HL-60 (cell line): Measurements from ENCODE around the gene WWOX.

ENCODE experiments used
- TF ChIP-seq, protein P1 (sequence below): IDR thresholded peaks from one replicate; pipeline ENCODE4 v1.5.1; 2011; ENCODE audit warnings: low read length, control low read depth, inconsistent platforms; ENCODE audit not compliant: insufficient read depth
- TF ChIP-seq, protein P2 (sequence below): IDR thresholded peaks from 2 replicates; pipeline ENCODE4 v1.6.1; 2012; ENCODE audit warnings: low read depth; ENCODE audit not compliant: insufficient replicate concordance

DNA sequence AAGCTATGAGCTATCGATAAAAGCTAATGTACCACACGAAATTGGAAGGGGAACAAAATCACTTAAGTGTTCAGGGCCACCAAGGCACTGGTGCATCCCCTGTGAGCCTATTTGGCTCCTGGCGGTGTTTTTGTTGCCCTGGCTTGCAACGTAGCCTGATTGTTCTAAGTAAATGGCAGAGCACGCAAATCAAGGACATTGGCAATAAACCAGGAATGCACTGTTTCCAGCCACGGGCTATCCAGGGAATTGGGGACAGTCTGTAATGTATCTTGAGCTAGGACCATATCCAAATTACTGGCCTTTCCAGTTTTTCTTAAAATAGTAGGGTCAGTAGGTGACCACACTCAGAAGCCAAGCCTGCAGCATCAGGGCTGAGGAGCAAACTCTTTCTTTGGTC, 767.1 kb downstream of the WWOX start:
- TF ChIP-seq, protein P1, sequence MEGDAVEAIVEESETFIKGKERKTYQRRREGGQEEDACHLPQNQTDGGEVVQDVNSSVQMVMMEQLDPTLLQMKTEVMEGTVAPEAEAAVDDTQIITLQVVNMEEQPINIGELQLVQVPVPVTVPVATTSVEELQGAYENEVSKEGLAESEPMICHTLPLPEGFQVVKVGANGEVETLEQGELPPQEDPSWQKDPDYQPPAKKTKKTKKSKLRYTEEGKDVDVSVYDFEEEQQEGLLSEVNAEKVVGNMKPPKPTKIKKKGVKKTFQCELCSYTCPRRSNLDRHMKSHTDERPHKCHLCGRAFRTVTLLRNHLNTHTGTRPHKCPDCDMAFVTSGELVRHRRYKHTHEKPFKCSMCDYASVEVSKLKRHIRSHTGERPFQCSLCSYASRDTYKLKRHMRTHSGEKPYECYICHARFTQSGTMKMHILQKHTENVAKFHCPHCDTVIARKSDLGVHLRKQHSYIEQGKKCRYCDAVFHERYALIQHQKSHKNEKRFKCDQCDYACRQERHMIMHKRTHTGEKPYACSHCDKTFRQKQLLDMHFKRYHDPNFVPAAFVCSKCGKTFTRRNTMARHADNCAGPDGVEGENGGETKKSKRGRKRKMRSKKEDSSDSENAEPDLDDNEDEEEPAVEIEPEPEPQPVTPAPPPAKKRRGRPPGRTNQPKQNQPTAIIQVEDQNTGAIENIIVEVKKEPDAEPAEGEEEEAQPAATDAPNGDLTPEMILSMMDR = no peak
- TF ChIP-seq, protein P2, sequence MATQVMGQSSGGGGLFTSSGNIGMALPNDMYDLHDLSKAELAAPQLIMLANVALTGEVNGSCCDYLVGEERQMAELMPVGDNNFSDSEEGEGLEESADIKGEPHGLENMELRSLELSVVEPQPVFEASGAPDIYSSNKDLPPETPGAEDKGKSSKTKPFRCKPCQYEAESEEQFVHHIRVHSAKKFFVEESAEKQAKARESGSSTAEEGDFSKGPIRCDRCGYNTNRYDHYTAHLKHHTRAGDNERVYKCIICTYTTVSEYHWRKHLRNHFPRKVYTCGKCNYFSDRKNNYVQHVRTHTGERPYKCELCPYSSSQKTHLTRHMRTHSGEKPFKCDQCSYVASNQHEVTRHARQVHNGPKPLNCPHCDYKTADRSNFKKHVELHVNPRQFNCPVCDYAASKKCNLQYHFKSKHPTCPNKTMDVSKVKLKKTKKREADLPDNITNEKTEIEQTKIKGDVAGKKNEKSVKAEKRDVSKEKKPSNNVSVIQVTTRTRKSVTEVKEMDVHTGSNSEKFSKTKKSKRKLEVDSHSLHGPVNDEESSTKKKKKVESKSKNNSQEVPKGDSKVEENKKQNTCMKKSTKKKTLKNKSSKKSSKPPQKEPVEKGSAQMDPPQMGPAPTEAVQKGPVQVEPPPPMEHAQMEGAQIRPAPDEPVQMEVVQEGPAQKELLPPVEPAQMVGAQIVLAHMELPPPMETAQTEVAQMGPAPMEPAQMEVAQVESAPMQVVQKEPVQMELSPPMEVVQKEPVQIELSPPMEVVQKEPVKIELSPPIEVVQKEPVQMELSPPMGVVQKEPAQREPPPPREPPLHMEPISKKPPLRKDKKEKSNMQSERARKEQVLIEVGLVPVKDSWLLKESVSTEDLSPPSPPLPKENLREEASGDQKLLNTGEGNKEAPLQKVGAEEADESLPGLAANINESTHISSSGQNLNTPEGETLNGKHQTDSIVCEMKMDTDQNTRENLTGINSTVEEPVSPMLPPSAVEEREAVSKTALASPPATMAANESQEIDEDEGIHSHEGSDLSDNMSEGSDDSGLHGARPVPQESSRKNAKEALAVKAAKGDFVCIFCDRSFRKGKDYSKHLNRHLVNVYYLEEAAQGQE = no peak
